Hematopoietic multipotent progenitor cell treated with erythropoietin and hydrocortisone succinate and interleukin-3 and kit ligand, for 8 days (in vitro differentiated cells): ENCODE measurements around the gene SYNE3.
A peak's percentile ranks its signal among the peaks of the same experiment; 100 is the strongest.

Source experiments
- DNase-seq: peaks from one replicate; pipeline ENCODE4 v3.0.0-alpha.2; 2015

Gene SYNE3

DNA sequence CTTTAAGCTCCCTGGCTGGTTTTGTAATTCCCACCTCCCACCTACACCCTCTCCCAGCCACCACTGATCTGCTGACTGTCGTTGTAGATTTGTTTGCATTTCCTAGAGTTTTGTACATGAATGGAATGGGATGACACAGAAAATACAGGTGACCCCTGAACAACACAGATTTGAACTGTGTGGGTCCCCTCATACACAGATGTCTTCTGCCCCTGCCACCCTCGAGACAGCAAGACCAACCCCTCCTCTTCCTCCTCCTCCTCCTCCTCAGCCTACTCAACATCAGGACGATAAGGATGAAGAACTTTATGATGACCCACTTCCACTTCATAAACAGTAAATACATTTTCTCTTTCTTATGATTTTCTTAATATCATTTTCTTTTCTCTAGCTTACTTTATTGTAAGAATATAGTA lies 28.8 kb downstream of the SYNE3 start:
- no peak for DNase-seq

DNA sequence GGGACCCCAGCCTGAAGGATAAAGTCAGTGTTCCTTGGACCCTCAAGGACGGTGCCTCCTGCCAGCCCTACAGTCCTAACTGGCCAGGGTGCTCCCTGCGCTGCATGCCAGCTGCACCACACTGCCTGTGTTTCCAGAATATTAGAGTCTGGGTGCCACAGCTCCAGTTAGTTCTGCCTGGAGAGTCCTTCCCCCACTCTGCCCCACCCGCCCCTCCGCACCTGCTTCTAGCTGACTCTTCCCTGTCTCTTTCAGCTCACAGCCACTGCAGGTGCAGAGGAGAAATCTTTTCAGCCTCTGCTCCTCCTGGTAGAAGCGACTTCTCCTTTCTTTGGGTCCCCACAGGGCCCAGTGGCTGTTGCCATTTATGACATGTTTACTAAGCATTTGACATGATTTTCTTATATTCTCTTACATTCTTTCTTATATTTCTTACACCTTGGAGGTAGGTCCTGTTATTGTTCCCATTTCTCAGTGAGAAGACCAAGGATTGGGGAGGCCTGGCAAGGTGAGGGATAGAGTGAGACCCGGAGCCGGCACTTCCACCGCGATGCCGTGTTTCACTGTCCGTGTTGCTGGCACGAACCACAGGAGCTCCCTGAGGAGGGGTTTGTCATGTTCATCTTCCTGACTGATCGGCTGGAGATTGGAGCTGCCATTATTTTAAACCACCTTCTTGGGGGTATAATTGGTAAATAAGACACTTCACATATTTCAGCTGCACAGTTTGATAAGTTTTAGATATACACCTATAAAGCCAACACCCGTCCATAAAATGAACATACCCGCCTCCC lies 29.4 kb downstream of the SYNE3 start:
- no peak for DNase-seq

DNA sequence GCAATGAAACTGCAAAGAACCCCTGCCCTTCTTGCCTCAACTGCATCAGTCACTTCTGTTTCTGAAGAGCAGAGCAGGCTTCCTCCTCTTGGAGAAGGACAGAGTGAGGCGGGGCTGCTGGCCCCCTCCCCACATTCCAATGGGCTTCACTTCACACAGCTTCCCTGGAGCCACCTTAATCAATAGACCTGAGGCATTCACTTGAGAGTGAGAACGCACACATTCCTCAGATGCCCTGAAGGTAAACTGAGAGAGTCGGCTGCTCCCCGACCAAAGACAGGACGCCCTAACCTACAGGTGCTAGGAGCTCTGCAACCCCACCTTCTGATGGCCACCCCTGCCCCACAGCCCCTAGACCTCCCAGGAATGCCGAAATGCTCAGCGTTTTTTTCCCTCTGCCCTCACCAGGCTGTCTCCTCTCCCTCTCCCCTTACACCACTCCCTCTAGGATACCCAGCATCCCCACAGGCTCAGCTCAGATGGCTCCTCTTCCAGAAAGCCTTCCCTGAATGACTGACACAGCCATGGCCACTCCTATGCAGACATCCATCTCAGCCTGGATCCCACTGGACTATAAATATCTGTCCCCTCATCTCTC lies 31.1 kb downstream of the SYNE3 start:
- no peak for DNase-seq

GRCh38 chr14:95484296-95484695 lies 32.2 kb downstream of the SYNE3 start:
- DNase-seq = no peak

GRCh38 chr14:95483309-95484165 lies 32.9 kb downstream of the SYNE3 start:
- peak; percentile 17 for DNase-seq

GRCh38 chr14:95482627-95483308 lies 33.7 kb downstream of the SYNE3 start:
- DNase-seq = no peak

- no peak for DNase-seq
Measured at GRCh38 chr14:95481391-95482022, 34.9 kb downstream of the SYNE3 start.

- no peak for DNase-seq
Measured at GRCh38 chr14:95480887-95481226, 35.6 kb downstream of the SYNE3 start.

DNA sequence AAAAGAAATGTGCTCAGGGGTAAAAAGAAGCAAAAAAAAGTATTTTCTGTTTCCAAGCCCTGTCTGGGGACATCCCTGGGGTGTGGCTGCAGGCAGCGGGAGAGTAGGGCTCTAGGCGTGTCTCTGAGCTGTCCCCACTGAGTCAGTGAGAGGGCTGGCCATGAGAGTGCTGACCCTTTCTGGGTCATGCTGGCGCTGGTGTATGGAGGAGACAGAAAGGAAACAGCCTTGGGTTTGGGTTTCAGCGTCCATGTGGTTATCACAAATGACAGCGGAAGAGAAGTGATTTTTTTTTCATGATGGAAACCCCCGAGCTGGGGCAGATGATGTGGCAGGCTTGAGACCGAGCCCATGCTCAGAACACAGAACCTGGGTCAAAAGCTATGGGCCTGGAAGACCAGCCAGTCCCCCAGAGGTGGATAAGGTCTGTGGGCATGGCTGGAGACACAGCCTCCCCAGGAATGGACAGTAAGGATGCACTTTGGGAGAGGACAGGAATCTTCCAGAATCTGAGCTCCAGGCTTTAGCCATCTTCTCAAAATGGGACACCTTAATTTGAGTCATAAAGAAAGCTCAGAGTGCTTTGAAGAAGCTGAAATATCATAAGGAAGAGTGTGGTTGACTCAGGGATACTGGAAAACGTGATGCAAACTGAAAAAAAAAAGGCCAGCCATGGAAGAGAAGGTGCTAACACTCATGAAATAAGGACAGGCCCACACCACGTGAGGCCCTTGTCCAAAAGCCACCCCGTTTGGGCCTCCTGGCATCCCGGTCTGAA lies 36.2 kb downstream of the SYNE3 start:
- no peak for DNase-seq

- no peak for DNase-seq
Measured at GRCh38 chr14:95479494-95479893, 37.0 kb downstream of the SYNE3 start.

DNA sequence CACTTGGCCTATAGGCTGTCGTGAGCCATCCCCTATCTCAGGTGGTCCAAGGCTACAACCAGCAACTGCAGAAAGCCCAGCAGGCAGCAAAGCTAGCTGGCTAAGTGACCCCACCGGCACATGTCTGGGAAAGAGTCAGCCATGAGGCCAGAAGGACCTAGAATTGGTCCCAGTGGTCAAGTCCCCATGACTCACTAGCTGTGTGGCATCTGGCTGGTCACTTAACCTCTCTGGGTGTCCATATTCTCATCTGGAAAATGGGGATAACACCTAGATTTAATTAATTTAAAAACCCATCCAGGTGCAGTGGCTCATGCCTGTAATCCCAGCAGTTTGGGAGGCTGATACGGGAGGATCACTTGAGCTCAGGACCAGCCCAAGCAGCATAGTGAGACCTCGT lies 37.6 kb downstream of the SYNE3 start:
- no peak for DNase-seq

DNA sequence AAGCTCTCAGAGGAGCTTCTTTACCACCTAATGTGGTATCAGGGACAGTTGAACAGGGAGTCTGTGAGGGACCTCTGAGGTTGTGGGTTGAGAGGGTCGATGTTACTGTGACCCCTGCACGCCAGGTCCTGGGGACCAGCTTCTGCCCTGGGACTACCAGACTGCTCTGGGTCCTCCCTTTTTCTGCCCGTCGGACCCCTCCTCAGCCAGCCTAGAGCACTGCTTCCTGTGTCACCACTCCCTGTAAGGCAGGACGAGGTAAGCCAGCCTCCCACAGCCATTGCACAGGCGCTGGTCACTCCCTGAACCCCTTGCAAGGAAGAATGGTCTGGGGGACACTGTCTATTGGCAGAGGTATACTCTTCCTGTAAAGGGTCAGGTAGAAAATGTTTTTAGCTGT lies 38.1 kb downstream of the SYNE3 start:
- DNase-seq = no peak

DNA sequence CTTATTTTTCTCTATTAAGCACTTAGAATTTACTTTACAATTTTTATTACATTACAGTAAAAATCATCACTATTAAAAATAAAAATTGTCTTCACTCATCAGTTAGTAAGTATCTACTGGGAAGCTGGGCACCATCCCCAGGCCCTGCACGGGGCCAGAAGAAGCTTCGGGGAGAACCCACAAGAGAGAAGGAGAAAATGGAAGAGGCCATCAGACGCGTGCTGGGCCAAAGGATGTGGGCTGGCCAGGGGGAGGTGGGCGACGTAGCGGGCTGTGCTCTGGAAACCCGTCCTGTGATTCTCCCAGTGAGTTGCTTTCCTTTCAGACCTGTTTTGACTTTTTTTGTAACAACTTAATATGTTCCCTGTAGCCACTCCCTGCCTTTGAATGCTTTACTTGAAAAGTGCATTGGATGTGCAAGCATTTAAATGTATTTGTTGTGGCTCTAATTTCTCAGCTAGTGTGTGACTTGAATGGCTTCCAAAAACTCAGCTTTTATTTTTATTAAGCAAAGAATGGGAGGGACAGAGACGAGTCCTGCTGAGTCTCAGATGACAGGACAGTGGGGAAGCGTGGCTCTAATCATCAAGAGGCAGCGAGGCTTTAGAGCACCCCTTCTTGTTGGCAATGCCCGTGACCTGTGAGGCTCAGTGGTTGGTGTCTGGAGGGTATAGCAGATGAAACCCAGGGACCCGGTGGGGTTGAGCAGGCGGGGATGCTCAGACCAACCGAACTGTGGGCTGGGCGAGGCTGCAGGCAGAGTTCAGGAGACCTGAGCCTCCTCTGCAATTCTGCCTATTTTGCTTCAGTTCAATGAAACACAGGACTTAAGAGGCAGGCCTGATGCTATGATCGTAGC lies 38.8 kb downstream of the SYNE3 start:
- DNase-seq = no peak

DNA sequence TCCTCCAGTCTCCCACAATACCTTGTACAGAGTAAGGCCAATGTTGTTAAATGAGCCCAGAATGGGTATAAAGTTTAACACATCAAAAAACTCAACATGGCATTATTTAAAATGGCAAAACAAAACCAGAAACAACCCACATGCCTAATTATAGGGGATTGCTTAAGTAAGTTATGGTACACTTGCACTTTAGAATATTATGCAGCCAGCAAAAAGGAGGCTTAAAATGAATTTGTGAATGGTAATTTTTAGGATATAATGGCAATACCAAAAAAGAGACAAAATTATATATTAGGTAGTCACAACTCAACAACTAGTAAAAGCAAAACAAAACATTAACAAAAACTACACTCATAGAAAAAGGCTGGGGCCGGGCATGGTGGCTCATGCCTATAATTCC lies 39.7 kb downstream of the SYNE3 start:
- no peak for DNase-seq

GRCh38 chr14:95475540-95476240 lies 40.8 kb downstream of the SYNE3 start:
- DNase-seq = no peak

DNA sequence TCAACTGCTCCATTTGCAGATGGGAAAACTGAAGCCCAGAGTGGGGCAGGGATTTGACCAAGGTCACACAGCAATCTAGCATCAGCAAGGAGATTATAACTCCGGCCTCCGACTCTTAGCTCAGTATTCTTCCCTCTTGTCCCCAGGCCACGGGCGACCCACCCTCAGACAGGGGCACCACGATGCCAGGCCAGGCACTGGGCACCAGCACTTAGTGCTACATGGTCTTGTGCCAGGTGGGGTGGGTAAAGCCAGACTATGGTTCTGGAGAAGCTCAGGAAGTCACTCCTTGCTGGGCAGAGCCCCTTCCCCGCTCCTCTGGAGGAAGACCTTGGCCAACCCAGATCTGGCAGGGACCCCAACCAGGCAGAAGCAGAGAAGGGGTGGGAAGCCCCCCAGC lies 41.5 kb downstream of the SYNE3 start:
- no peak for DNase-seq

DNA sequence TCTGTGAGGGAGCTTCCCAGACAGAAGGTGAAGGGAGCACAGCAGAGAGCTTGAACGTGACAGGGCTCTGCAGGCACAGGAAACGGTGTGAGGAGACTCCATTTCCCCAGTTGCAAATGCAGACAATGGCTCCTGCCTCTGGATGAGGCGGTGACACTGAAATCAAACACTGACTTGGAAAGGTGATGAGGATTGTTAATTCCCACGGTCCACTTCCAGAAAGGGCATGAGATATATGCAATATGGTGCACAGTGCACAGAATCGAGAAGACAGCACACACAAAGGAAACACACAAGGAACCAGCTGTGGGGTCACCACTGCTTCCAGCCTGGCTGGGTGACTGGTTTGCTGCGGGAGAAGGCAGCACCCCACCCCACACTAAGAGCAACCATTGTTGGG lies 42.0 kb downstream of the SYNE3 start:
- DNase-seq = no peak

DNA sequence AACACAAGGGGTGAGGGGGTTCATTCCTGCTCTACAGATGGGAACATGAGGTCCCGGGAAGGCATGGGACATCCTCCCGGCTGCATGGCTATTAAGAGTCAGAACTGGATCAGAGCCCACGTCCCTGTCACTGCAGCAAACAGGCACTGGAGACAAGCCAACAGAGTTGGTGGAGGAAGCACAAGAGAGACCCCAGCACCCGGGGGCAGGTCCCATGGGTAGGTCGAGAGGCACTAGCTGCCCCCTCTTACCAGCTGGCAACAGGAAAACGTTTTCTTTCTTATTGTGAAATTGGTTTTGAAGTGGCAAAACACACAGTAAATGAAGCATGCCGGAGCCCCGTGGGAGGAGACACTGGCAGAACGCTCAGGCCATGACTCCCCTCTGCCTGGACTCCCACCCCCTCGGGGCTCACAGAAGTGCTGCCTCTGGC lies 43.6 kb downstream of the SYNE3 start:
- no peak for DNase-seq

DNA sequence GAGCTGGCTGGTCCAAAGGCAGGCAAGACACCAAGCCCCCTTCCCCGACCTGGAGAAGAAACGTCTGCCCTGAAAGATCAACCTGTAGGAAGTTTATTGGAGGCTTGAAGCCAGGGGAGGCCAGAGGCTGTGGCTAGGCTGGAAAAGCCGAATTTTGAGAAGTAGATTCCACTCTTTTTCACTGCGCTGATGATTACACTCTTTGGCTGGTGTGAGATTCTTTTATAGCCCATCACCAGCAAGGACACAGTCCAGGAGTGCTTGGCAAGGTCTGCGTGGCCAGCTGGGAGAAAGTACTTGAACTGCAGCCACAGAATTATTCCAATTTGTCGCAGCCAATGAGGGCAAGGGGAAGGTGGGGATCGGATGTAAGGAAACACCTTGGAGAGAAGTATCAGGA lies 45.0 kb downstream of the SYNE3 start:
- no peak for DNase-seq

DNA sequence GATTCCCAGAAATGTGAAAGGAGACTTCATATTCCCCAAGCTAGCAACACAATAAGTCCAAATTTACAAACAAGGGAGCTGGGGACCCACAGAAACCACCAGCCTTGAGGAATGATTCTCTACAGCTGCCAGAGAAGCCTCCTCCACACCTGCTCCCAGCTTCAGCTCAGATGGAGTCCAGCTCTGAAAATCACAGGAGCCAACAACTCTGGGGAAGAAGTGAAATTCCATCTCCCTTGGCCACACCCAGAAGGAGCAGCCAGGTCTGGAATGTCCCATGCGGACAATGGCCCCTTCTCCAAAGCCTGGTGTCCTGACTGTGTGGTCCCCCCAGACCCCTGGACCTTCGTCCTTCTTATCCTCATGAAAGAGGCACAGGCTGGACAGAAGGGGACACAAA lies 45.4 kb downstream of the SYNE3 start:
- DNase-seq = no peak
